Midbrain (tissue), 1 donor: ENCODE data around the gene USP9X.
"Not testable (repeated sequence)": the region's sequence is repeated elsewhere in the genome, so short reads cannot be mapped to it uniquely, and the experiment has no call there.

Source experiments
- DNase-seq: peaks from one replicate; lab custom pipeline; 2025; lab: John Stamatoyannopoulos, UW

USP9X gene

DNA sequence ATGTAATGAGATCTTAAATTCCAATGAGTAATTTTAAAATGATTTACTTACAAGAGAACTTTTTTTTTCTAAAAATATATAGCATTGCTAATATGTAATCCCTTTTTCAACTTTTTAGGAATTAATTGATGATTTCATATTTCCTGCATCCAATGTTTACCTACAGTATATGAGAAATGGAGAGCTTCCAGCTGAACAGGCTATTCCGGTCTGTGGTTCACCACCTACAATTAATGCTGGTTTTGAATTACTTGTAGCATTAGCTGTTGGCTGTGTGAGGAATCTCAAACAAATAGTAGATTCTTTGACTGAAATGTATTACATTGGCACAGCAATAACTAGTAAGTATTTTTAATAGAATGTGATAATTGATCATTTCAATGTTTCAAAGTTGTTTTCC lies 113.2 kb downstream of the USP9X start:
- no peak for DNase-seq

DNA sequence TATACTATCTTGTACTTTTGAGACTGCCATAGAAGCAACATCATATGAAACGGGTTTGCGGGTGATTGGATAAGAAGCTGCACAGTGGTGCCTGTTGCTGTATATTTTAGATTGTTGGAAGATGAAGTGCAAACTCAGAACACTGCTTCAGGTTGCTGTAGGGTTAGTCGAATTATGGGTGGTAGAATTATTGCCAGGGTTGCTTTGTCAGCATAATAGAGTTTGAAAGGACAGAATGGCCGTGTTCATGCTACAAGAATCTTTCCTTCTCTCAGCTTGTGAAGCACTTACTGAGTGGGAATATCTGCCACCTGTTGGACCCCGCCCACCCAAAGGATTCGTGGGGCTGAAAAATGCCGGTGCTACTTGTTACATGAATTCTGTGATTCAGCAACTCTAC lies 115.5 kb downstream of the USP9X start:
- no peak for DNase-seq

DNA sequence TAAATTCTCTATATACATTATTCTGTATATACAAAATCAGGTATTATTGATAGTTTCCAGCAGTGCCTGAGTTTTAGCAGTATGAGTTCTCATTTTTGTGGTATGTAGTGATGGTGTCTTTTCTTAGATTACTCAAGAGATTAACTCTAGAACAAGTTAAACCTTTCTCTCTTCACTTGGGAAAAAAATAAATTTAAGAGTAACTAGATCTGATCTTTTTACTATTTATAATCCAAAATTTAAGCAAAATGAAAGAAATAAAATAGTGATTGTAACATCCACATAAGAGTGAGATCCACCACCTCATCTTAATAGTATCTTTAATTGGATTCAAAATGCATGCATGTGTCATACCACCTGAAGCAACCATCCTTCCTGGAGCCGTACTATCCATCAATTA lies 124.6 kb downstream of the USP9X start:
- no peak for DNase-seq

DNA sequence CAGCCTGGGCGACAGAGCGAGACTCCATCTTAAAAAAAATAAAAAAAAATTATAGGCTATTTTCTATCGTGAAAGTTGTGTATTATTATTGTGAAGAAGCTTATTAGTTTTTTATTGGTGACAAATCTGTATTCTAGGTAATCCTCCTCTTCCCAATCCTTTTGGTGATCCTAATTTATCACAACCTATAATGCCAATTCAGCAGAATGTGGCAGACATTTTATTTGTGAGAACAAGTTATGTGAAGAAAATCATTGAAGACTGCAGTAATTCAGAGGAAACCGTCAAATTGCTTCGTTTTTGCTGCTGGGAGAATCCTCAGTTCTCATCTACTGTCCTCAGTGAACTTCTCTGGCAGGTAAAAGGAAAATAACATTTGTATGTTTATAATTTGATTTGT lies 139.4 kb downstream of the USP9X start:
- DNase-seq: no peak

DNA sequence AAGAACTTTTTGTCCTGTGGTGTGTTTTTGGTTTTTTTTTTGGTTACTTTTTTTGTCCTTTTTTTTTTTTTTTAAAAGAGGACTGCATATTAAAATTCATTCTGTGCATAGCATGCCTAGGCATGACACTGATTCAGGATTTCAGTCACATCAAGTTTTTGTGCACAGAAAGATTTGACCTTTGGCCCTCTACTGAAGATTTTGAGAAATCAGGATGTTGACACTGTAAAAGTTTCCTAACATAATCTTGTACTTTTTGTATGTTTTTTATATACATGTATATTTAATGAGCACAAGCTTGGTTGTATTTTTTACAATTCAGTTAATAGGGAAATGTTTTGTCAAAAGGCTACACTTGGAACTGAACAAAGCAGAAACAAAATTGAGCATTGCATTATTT lies 148.7 kb downstream of the USP9X start:
- DNase-seq: no peak

DNA sequence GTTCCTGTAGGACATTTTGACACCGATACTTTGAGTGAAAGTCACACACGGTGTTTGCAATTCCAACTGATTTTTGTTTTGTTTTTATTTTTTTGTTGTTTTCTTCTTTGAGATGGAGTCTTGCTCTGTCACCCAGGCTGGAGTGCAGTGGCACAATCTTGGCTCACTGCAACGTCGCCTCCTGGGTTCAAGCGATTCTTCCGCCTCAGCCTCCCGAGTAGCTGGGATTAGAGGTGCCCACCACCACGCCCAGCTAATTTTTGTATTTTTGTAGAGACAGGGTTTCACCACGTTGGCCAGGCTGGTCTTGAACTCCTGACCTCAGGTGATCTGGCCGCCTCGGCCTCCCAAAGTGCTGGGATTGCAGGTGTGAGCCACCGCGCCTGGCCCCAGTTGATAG lies 149.2 kb downstream of the USP9X start:
- DNase-seq: not testable (repeated sequence)

GRCh38 chrX:41234962-41235361 lies 149.7 kb downstream of the USP9X start:
- DNase-seq: no peak

GRCh38 chrX:41236629-41237028 lies 151.4 kb downstream of the USP9X start:
- DNase-seq: no peak

DNA sequence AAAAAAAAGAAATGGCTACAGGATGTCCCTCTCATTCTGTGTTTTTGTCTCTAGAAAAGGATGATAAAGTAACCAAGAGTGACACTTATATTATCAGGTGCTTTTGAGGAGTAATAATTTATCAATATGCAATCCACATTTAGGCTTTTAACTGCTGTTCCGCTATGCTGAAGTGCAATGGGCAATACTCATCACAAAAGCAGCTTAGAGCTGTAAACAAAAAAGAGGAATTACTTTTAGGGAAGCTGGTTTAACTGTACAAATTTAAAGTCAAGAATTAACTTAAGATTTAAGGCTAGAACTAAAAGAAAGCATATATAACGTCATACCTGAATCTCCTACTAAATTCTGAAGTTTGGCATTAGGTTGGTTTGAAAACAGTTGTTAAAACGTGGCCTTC lies 155.3 kb downstream of the USP9X start:
- no peak for DNase-seq

GRCh38 chrX:41241962-41242361 lies 156.7 kb downstream of the USP9X start:
- DNase-seq: no peak

DNA sequence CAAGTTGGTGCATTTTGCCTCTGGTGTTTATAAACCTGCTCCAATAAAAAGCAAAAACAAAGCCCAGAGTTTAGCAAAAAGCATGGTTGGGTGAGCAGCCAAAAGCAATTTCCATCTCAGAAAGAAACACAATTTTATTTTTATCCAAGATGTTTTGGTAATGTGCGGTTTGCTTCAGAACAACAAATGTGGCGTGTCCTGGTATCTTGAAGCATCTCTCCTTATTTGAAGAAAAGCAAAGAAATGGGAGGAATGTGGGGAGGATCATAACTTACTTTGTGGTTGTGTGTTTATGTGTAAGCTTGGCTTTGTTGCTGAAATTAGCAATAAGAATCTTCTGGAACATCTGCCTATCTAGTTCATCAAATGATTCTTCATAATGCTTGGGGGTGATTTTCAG lies 160.4 kb downstream of the USP9X start:
- no peak for DNase-seq

DNA sequence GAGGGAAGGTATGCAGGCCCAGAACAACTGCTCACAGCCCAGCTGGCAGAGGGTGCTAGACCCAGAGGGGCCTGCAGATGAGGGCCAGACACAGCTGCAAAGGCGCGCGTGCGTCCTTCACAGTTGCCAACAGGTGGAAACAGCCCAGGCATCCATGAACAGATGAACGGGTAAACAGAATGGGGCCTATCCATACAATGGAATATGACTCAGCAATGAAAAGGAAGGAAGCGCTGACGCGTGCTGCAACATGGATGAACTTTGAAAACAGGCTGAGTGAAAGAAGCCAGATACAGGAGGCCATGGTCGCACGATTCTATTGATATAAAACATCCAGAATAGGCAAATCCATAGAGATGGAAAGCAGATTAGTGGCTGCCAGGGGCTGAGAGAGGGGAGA lies 165.6 kb downstream of the USP9X start:
- DNase-seq: no peak

- no peak for DNase-seq
Measured at GRCh38 chrX:41257801-41258200, 172.6 kb downstream of the USP9X start.

DNA sequence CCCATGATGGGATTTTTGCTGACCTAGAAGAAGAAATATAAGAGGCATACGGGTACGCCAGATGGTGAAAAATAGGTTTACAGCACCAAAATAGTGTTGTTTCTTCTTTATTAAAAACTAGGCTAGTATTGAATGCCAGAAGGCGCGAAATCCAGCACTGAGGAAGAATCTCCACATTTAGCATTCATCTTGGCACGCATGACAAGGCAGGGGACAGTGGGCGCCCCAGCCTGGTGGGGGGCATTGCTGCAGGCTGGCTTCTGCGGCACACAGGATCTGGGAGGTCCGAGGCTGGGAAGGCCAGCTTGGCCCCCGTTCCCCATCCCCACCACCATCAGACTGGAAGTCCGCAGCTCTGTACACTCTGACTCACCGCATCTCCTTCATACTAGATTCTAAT lies 173.0 kb downstream of the USP9X start:
- no peak for DNase-seq

DNA sequence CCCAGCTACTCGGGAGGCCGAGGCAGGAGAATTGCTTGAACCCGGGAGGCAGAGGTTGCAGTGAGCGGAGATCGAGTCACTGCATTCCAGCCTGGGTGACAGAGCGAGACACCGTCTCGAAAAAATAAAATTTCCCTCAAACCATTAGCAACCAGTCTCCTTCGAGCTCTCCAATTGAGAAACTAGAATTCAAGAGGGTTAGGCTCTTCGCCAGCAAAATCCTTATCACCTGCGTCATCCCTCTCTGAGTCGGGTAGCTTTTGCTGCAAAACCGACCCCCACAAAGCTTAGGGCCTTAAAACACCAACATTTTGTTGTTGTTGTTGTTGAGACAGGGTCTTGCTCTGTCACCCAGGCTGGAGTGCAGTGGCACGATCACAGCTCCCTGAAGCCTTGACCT lies 173.6 kb downstream of the USP9X start:
- no peak for DNase-seq

DNA sequence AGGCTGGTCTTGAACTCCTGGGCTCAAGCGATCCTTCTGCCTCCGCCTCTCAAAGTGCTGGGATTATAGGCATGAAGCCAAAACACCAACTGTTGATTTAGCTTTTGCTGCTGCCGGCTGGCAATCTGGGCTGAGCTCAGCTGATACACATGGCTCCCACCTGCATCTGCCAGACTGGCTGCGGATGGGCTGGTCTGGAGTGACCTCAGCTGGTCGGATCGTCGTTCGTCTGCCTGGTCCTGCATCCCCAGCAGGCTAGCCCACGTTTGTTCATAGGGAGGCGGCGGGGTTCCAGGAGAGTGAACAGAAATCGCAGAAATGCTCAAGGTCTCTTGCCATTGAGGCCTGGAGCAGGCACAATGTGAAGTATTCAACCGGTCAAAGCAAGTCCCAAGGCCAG lies 174.3 kb downstream of the USP9X start:
- no peak for DNase-seq

DNA sequence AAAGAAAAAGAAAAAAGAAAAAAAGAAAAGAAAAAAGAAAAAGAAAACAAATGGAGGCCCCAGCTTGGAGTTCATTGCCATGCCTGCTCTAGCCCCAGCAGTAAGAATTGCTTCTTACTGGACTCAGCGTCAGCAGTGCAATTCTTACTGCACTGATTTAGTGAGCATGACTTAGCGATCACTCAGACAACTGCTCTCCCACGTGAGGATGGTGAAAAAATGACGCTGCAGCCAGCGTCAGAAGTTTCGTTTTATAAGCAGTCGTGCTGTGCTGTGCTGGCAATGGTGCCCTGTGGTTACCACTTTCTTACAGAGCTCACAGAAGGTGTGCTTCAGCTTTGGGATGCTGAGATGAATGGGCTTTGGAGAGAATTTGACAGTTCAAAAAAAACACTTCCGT lies 180.4 kb downstream of the USP9X start:
- no peak for DNase-seq

DNA sequence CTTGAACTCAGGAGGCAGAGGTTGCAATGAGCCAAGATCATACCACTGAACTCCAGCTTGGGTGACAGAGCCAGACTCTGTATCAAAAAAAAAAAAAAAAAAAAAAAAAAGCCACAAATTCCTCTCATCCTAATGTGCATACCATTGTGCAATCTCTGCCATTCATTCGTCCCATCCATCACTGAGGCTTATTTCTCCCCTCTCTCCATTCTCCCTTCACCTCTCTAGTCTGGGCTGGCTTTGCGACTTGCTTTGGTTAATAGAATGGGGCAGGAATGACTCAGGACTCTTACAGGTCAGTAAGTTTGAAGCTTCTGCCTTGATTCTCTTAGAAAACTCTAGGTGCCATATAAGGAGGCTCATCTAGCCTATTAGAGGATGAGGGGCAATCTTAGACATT lies 188.4 kb downstream of the USP9X start:
- DNase-seq: no peak

- peak; percentile 54 for DNase-seq
Measured at GRCh38 chrX:41275661-41276609, 190.7 kb downstream of the USP9X start.

DNA sequence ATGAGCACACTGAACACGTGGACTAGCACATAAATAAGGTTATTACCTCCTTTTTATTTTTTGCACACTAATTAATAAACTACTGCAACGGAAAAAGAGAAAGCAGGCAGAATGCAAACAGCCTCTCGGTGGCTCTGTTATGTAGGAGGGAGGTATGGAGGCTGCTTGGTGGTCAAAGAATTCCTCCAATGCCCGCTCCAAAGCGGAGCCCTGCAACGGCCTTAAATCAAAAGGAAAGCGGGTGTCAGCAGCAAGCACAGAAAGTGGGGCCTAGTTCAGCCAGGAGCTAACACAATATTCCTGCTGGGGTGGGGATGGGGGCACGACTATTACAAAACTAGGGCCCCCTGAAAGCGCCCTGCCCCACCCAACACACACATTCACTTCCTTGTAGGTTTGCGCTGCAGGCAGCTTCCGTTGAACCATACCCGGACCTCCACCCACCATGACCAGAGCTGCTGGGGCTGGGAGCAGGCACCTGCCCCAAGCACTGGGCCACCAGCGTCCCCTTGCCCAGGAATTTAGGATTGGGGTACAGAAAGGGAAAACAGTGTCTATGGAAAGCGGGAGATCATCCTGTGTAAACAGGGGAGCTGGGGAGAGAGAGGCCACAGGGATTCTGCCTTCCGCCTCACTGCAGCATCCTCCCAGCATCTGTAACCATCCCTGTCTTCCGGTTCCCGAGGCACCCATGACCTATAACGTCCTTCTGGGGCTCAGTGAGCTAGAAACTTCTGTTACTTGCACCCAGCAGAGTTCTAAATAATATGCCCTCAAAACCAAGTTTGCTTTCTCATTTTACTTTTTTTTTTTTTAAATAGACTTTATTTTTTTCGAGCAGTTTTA lies 191.6 kb downstream of the USP9X start:
- no peak for DNase-seq

DNA sequence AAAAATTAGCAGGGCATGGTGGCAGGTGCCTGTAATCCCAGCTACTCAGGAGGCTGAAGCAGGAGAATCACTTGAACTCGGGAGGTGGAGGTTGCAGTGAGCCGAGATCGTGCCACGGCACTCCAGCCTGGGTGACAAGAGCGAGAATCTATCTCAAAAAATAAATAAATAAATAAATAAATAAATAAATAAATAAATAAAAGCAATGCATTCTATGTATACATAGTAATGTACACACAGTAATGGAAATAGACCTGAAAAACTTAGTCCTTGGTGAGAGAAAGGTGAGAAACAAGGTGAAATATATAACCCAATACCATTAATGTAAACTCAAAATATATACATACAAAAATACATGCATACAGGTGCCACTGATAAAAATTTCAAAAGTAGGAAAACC lies 197.1 kb downstream of the USP9X start:
- not testable (repeated sequence) for DNase-seq

DNA sequence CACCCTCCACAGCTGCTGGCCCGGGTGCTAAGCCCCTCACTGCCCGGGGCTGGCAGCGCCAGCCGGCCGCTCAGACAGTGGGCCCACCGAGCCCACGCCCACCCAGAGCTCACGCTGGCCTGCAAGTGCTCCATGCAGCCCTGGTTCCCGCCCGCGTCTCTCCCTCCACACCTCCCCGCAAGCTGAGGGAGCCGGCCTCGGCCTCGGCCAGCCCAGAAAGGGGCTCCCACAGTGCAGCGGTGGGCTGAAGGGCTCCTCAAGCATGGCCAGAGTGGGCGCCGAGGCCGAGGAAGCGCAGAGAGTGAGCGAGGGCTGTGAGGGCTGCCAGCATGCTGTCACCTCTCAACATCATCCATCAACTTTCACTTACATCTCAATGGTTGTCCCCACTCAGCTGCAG lies 200.7 kb downstream of the USP9X start:
- DNase-seq: not testable (repeated sequence)
